Measurements from ENCODE around the gene FBXW10B.
"Not testable (repeated sequence)": the region's sequence is repeated elsewhere in the genome, so short reads cannot be mapped to it uniquely, and the experiment has no call there.

Gene FBXW10B

GRCh38 chr17:15630930-15631453 is 11.5 kb upstream of the FBXW10B start:
- not testable (repeated sequence) for DNase-seq (ENCODE audit: low spot score)

GRCh38 chr17:15629991-15630390 is 10.5 kb upstream of the FBXW10B start:
- not testable (repeated sequence) for DNase-seq (ENCODE audit: low spot score)

- DNase-seq (ENCODE audit: low spot score): not testable (repeated sequence)
These were observed 4.2 kb upstream of the FBXW10B start for GRCh38 chr17:15623661-15624209.

GRCh38 chr17:15623255-15623654 is 3.8 kb upstream of the FBXW10B start:
- not testable (repeated sequence) for DNase-seq (ENCODE audit: low spot score)

- DNase-seq (ENCODE audit: low spot score): not testable (repeated sequence)
These were observed 2.6 kb upstream of the FBXW10B start for GRCh38 chr17:15622124-15622523.

- DNase-seq (ENCODE audit: low spot score): not testable (repeated sequence)
These were observed 2.7 kb downstream of the FBXW10B start for GRCh38 chr17:15616828-15617227.

GRCh38 chr17:15615850-15616249 is 3.7 kb downstream of the FBXW10B start:
- DNase-seq (ENCODE audit: low spot score): not testable (repeated sequence)

- not testable (repeated sequence) for DNase-seq (ENCODE audit: low spot score)
These were observed 6.4 kb downstream of the FBXW10B start for GRCh38 chr17:15613111-15613510.

GRCh38 chr17:15592960-15593359 is 26.5 kb downstream of the FBXW10B start:
- not testable (repeated sequence) for DNase-seq (ENCODE audit: low spot score)

- DNase-seq (ENCODE audit: low spot score): not testable (repeated sequence)
These were observed 27.5 kb downstream of the FBXW10B start for GRCh38 chr17:15591986-15592385.

- DNase-seq (ENCODE audit: low spot score): not testable (repeated sequence)
These were observed 28.7 kb downstream of the FBXW10B start for GRCh38 chr17:15590844-15591243.

- not testable (repeated sequence) for DNase-seq (ENCODE audit: low spot score)
These were observed 29.7 kb downstream of the FBXW10B start for GRCh38 chr17:15589544-15590536.

- DNase-seq (ENCODE audit: low spot score): not testable (repeated sequence)
These were observed 31.5 kb downstream of the FBXW10B start for GRCh38 chr17:15588017-15588416.

GRCh38 chr17:15583313-15583712 is 36.2 kb downstream of the FBXW10B start:
- not testable (repeated sequence) for DNase-seq (ENCODE audit: low spot score)

- not testable (repeated sequence) for DNase-seq (ENCODE audit: low spot score)
These were observed 38.0 kb downstream of the FBXW10B start for GRCh38 chr17:15581462-15581861.

GRCh38 chr17:15576848-15577247 is 42.7 kb downstream of the FBXW10B start:
- DNase-seq (ENCODE audit: low spot score): not testable (repeated sequence)

- DNase-seq (ENCODE audit: low spot score): not testable (repeated sequence)
These were observed 44.8 kb downstream of the FBXW10B start for GRCh38 chr17:15574660-15575059.

GRCh38 chr17:15573870-15574269 is 45.6 kb downstream of the FBXW10B start:
- not testable (repeated sequence) for DNase-seq (ENCODE audit: low spot score)

All from hematopoietic multipotent progenitor cell treated with erythropoietin and hydrocortisone succinate and interleukin-3 and kit ligand, for 17 days (in vitro differentiated cells).